SJCRH30 (cell line): ENCODE results near the gene EVA1B. TPM values are rescaled to one million over a fixed set of nuclear protein-coding genes. Genes with fewer than 3 reads are reported as not detected.

ENCODE experiments used
- DNase-seq, 2 experiments: peaks; one replicate each; pipeline ENCODE4 v3.0.0-alpha.2; 2015 to 2020
- H3K27ac ChIP-seq: fragments of 250-450 bp; sonication (Bioruptor Pico); 2 replicates; pipeline ENCODE4 v1.5.1; 2020; ENCODE audit warnings: mild to moderate bottlenecking, moderate library complexity
- H3K27me3 ChIP-seq: fragments of 250-450 bp; sonication (Bioruptor Pico); 2 replicates; pipeline ENCODE4 v1.5.1; 2020; ENCODE audit warnings: mild to moderate bottlenecking, moderate library complexity
- H3K36me3 ChIP-seq: fragments of 250-450 bp; sonication (Bioruptor Pico); 2 replicates; pipeline ENCODE4 v1.5.1; 2020; ENCODE audit warnings: mild to moderate bottlenecking, moderate library complexity
- H3K4me1 ChIP-seq: fragments of 250-450 bp; sonication (Bioruptor Pico); 2 replicates; pipeline ENCODE4 v1.5.1; 2020; ENCODE audit warnings: mild to moderate bottlenecking, moderate library complexity
- H3K4me3 ChIP-seq: fragments of 250-450 bp; sonication (Bioruptor Pico); 2 replicates; pipeline ENCODE4 v1.5.1; 2020; ENCODE audit warnings: mild to moderate bottlenecking, moderate library complexity
- H3K9me3 ChIP-seq: fragments of 250-450 bp; sonication (Bioruptor Pico); replicated peaks from 2 replicates; pipeline ENCODE4 v1.5.1; 2020; ENCODE audit warnings: mild to moderate bottlenecking, moderate library complexity
- total RNA-seq: library from RNA; depleted of rRNA; stranded (reverse); fragments of >200 nt; shearing (Covaris generic); gene quantifications from 2 replicates; pipeline ENCODE4 v1.2.3, GENCODE V29; 2014

The EVA1B gene
- total RNA-seq, 1 experiment from 2014 or later, result 5.8 TPM

GRCh38 chr1:36352125-36352909, 28.9 kb upstream of the EVA1B start:
- DNase-seq, result no peak
- Histone ChIP-seq H3K27ac (peak overlapping the region; percentile 84), H3K4me1 (peaks cover 27% of the 10 kb centered on the region), H3K9me3 (no peaks in the 10 kb centered on the region), H3K36me3 (0 out of 2 replicates have a peak, but pooled peaks cover 5% of the 10 kb centered on the region), H3K4me3 (no peak overlapping the region), H3K27me3 (no peaks in the 10 kb centered on the region)

GRCh38 chr1:36351227-36351977, 28.0 kb upstream of the EVA1B start:
- Histone ChIP-seq H3K9me3 (no peaks in the 10 kb centered on the region), H3K4me3 (no peak overlapping the region), H3K27me3 (no peaks in the 10 kb centered on the region), H3K27ac (peak overlapping the region; percentile 84), H3K4me1 (peaks cover 27% of the 10 kb centered on the region), H3K36me3 (0 out of 2 replicates have a peak, but pooled peaks cover 2% of the 10 kb centered on the region)
- DNase-seq, result peak; percentile 52 to 57

- peak overlapping the region; percentile 84 for H3K27ac ChIP-seq
- 0 out of 2 replicates have a peak, but pooled peaks cover 2% of the 10 kb centered on the region for H3K36me3 ChIP-seq
- no peaks in the 10 kb centered on the region for H3K27me3 ChIP-seq
- peak; percentile 38 to 40 for DNase-seq
- peaks cover 27% of the 10 kb centered on the region for H3K4me1 ChIP-seq
- H3K4me3 ChIP-seq, result no peak overlapping the region
- H3K9me3 ChIP-seq, result no peaks in the 10 kb centered on the region
Measured at GRCh38 chr1:36350659-36351226, 27.3 kb upstream of the EVA1B start.

GRCh38 chr1:36349839-36350238, 26.4 kb upstream of the EVA1B start:
- DNase-seq, result no peak
- H3K4me1 ChIP-seq, result peaks cover 27% of the 10 kb centered on the region

GRCh38 chr1:36349241-36349671, 25.8 kb upstream of the EVA1B start:
- Histone ChIP-seq H3K27me3 (no peaks in the 10 kb centered on the region), H3K4me3 (no peak overlapping the region), H3K9me3 (no peaks in the 10 kb centered on the region), H3K36me3 (0 out of 2 replicates have a peak, but pooled peaks cover 2% of the 10 kb centered on the region), H3K4me1 (peaks cover 27% of the 10 kb centered on the region), H3K27ac (no peak overlapping the region)
- DNase-seq, result peak in 1 of 2 experiments; percentile 24

More at GRCh38 chr1:36349839-36350238, 26.4 kb upstream of the EVA1B start:
- Histone ChIP-seq H3K27me3 (no peaks in the 10 kb centered on the region), H3K36me3 (0 out of 2 replicates have a peak, but pooled peaks cover 2% of the 10 kb centered on the region), H3K27ac (no peak overlapping the region; the same call in 1 of the 2 replicates), H3K4me3 (no peak overlapping the region), H3K9me3 (no peaks in the 10 kb centered on the region)

- 0 out of 2 replicates have a peak, but pooled peaks cover 2% of the 10 kb centered on the region for H3K36me3 ChIP-seq
- H3K27ac ChIP-seq, result no peak overlapping the region
- no peaks in the 10 kb centered on the region for H3K27me3 ChIP-seq
- H3K4me3 ChIP-seq, result no peak overlapping the region
- no peaks in the 10 kb centered on the region for H3K9me3 ChIP-seq
- H3K4me1 ChIP-seq, result peaks cover 16% of the 10 kb centered on the region
- no peak for DNase-seq
Measured at GRCh38 chr1:36346741-36347370, 23.4 kb upstream of the EVA1B start.

- Histone ChIP-seq H3K27ac (no peak overlapping the region), H3K36me3 (0 out of 2 replicates have a peak, but pooled peaks cover 2% of the 10 kb centered on the region)
Measured at GRCh38 chr1:36345353-36345752, 21.9 kb upstream of the EVA1B start.

GRCh38 chr1:36344395-36344680, 20.9 kb upstream of the EVA1B start:
- Histone ChIP-seq H3K27me3 (no peaks in the 10 kb centered on the region), H3K27ac (no peak overlapping the region), H3K36me3 (0 out of 2 replicates have a peak, but pooled peaks cover 2% of the 10 kb centered on the region), H3K4me3 (no peak overlapping the region), H3K4me1 (no peaks in the 10 kb centered on the region), H3K9me3 (no peaks in the 10 kb centered on the region)
- no peak for DNase-seq

More at GRCh38 chr1:36345353-36345752, 21.9 kb upstream of the EVA1B start:
- Histone ChIP-seq H3K4me3 (no peak overlapping the region), H3K4me1 (peaks cover under 1% of the 10 kb centered on the region; the same call in 1 of the 2 replicates), H3K9me3 (no peaks in the 10 kb centered on the region), H3K27me3 (no peaks in the 10 kb centered on the region)
- DNase-seq, result no peak

- H3K36me3 ChIP-seq, result 0 out of 2 replicates have a peak, but pooled peaks cover 2% of the 10 kb centered on the region
Measured at GRCh38 chr1:36343651-36344394, 20.4 kb upstream of the EVA1B start.

GRCh38 chr1:36342426-36343185, 19.2 kb upstream of the EVA1B start:
- DNase-seq, result peak; percentile 58 to 68
- Histone ChIP-seq H3K9me3 (no peaks in the 10 kb centered on the region), H3K4me1 (no peaks in the 10 kb centered on the region), H3K27me3 (no peaks in the 10 kb centered on the region), H3K4me3 (no peak overlapping the region), H3K36me3 (no peaks in the 10 kb centered on the region), H3K27ac (no peak overlapping the region)

More at GRCh38 chr1:36343651-36344394, 20.4 kb upstream of the EVA1B start:
- H3K4me1 ChIP-seq, result no peaks in the 10 kb centered on the region
- no peak for DNase-seq
- H3K27ac ChIP-seq, result no peak overlapping the region
- no peaks in the 10 kb centered on the region for H3K27me3 ChIP-seq
- no peak overlapping the region for H3K4me3 ChIP-seq
- no peaks in the 10 kb centered on the region for H3K9me3 ChIP-seq

- Histone ChIP-seq H3K4me3 (no peak overlapping the region), H3K36me3 (no peaks in the 10 kb centered on the region), H3K9me3 (no peaks in the 10 kb centered on the region), H3K27ac (no peak overlapping the region), H3K4me1 (no peaks in the 10 kb centered on the region), H3K27me3 (no peaks in the 10 kb centered on the region)
- DNase-seq, result no peak
Measured at GRCh38 chr1:36341626-36342320, 18.3 kb upstream of the EVA1B start.

GRCh38 chr1:36339615-36340014, 16.2 kb upstream of the EVA1B start:
- Histone ChIP-seq H3K27me3 (no peaks in the 10 kb centered on the region), H3K4me3 (no peak overlapping the region), H3K27ac (no peak overlapping the region), H3K9me3 (no peaks in the 10 kb centered on the region), H3K36me3 (no peaks in the 10 kb centered on the region), H3K4me1 (no peaks in the 10 kb centered on the region)
- DNase-seq, result no peak

- no peak for DNase-seq
- no peaks in the 10 kb centered on the region for H3K27me3 ChIP-seq
- no peak overlapping the region for H3K27ac ChIP-seq
- H3K4me3 ChIP-seq, result no peak overlapping the region
- no peaks in the 10 kb centered on the region for H3K4me1 ChIP-seq
- no peaks in the 10 kb centered on the region for H3K9me3 ChIP-seq
- H3K36me3 ChIP-seq, result no peaks in the 10 kb centered on the region
Measured at GRCh38 chr1:36339215-36339614, 15.8 kb upstream of the EVA1B start.
